Effector CD8-positive, alpha-beta T cell (primary cell): ENCODE results near the gene CYB5A.

Experiments
- DNase-seq: peaks from one replicate; lab custom pipeline; 2025; lab: John Stamatoyannopoulos, UW

CYB5A gene

GRCh38 chr18:74213429-74213828 is 78.3 kb downstream of the CYB5A start:
- no peak for DNase-seq

- DNase-seq, result peak; percentile 19
Measured at GRCh38 chr18:74204526-74205152, 87.1 kb downstream of the CYB5A start.

- DNase-seq, result no peak
Measured at GRCh38 chr18:74203811-74204210, 88.0 kb downstream of the CYB5A start.
